Caco-2 (cell line): ENCODE results near the gene CEP95. TPM values are rescaled to one million over a fixed set of nuclear protein-coding genes. Genes with fewer than 3 reads are reported as not detected.

Experiments used
- BruUV-seq: library from RNA; stranded (reverse); fragments of 400-500 nt; replicated peaks from 2 replicates; lab custom pipeline; 2021; lab: Mats Ljungman, UMichigan
- CTCF ChIA-PET: fragments of 300-600 bp; sonication (Branson Sonifier 250); formaldehyde crosslinking; loops from one replicate; lab custom pipeline; 2022; ENCODE audit warnings: antibody characterized with exemption; lab: Charles Lee
- POLR2A ChIA-PET: fragments of 300-600 bp; sonication (Branson Sonifier 250); formaldehyde crosslinking; loops from one replicate; lab custom pipeline; 2022; ENCODE audit warnings: antibody characterized with exemption; lab: Charles Lee
- DNase-seq, 2 experiments: peaks; one replicate each; pipeline versions ENCODE4 v3.0.0 to v3.0.0-alpha.2; 2020 to 2022
- H3K27me3 ChIP-seq: replicated peaks from 2 replicates; pipeline ENCODE4 v1.6.0; 2011; ENCODE audit warnings: low read length; ENCODE audit not compliant: control insufficient read depth, insufficient read depth
- H3K36me3 ChIP-seq: 2 replicates; pipeline ENCODE4 v1.5.1; 2011; ENCODE audit warnings: low read length; ENCODE audit not compliant: control insufficient read depth, insufficient read depth
- H3K4me1 ChIP-seq: fragments of 250-450 bp; sonication (Bioruptor Pico); 2 replicates; pipeline ENCODE4 v1.5.1; 2020; ENCODE audit warnings: mild to moderate bottlenecking
- H3K4me3 ChIP-seq: 2 replicates; pipeline ENCODE4 v1.5.1; 2011; ENCODE audit warnings: low read depth, mild to moderate bottlenecking, control low read depth, low read length
- H3K9me3 ChIP-seq: fragments of 250-450 bp; sonication (Bioruptor Pico); 2 replicates; pipeline ENCODE4 v1.5.1; 2020; ENCODE audit warnings: mild to moderate bottlenecking, moderate library complexity
- H3K27ac Mint-ChIP-seq: one replicate; pipeline ENCODE4 v1.8.0; 2022; ENCODE audit warnings: mixed read lengths; ENCODE audit not compliant: unreplicated experiment
- H3K27me3 Mint-ChIP-seq: one replicate; pipeline ENCODE4 v1.8.0; 2022; ENCODE audit warnings: mixed read lengths; ENCODE audit not compliant: insufficient read depth, unreplicated experiment
- H3K36me3 Mint-ChIP-seq: one replicate; pipeline ENCODE4 v1.8.0; 2022; ENCODE audit warnings: mild to moderate bottlenecking, mixed read lengths; ENCODE audit not compliant: insufficient read depth, unreplicated experiment
- H3K4me1 Mint-ChIP-seq: one replicate; pipeline ENCODE4 v1.8.0; 2022; ENCODE audit warnings: low read depth, mixed read lengths; ENCODE audit not compliant: unreplicated experiment
- H3K4me3 Mint-ChIP-seq: one replicate; pipeline ENCODE4 v1.8.0; 2022; ENCODE audit warnings: mild to moderate bottlenecking, moderate library complexity, mixed read lengths; ENCODE audit not compliant: unreplicated experiment
- H3K9me3 Mint-ChIP-seq: one replicate; pipeline ENCODE4 v1.8.0; 2022; ENCODE audit warnings: mixed read lengths; ENCODE audit not compliant: unreplicated experiment
- CTCF ChIP-seq, 2 experiments: fragments of 200-600 bp in 1 of 2; IDR thresholded peaks; 1 replicate in 1 of 2; 2 replicates in 1 of 2; pipeline versions ENCODE4 v1.5.1 to v1.8.0; 2011 to 2022; ENCODE audit warnings: antibody characterized with exemption in 1 of 2, control low read depth in 1 of 2, inconsistent platforms in 1 of 2, low read depth in 1 of 2, low read length in 1 of 2, mild to moderate bottlenecking in 1 of 2, moderate library complexity in 1 of 2; ENCODE audit not compliant: insufficient read depth in 1 of 2, severe bottlenecking in 1 of 2, unreplicated experiment in 1 of 2
- intact Hi-C: fragments of 100-400 bp; cut with micrococcal nuclease; formaldehyde crosslinking; loops from one replicate; pipeline ENCODE4 v1.10.0; 2022; ENCODE audit not compliant: unreplicated experiment
- total RNA-seq: library from RNA; stranded (reverse); gene quantifications from 2 replicates; pipeline ENCODE4 v1.2.3, GENCODE V29; 2022

CEP95 gene
- total RNA-seq, 1 experiment from 2014 or later: 63.6 TPM

- DNase-seq: peak; percentile 86 to 89
- intact Hi-C loops: loop anchor here (1.0 to 5.0 kb wide), 2 partner anchors 8 to 157 kb away; partner anchors contain the start of genes POLG2 and SMURF2
- BruUV-seq: TSS peak; percentile 19
These were observed 1.2 kb upstream of the CEP95 start for GRCh38 chr17:64505340-64506200.

GRCh38 chr17:64506201-64506575, 589 bp upstream of the CEP95 start, which contains the start of gene DDX5:
TSS of gene DDX5 (minus strand) at chr17:64506289. CDS start at chr17:64506119, 170 bp downstream.
- H3K36me3 Mint-ChIP-seq: peaks cover 85% of the 10 kb centered on the region
- H3K36me3 ChIP-seq: peaks cover 2% of the 10 kb centered on the region

More at GRCh38 chr17:64505340-64506200, 1.2 kb upstream of the CEP95 start:
- no peak for TF ChIP-seq CTCF (IDR thresholded peaks at IDR 0.05; ENCODE audit: insufficient read depth in 1 of 2, low read depth in 1 of 2, low read length in 1 of 2, severe bottlenecking in 1 of 2, unreplicated experiment in 1 of 2)
- peaks cover 7% of the 10 kb centered on the region for H3K36me3 ChIP-seq
- POLR2A ChIA-PET: interaction anchor here (0.6 to 3.3 kb wide), 5 partner anchors 8 to 551 kb away, joined by 3 to 79 read pairs (median 5); partner anchors contain the start of gene POLG2
- H3K27ac Mint-ChIP-seq: peak overlapping the region; percentile 100
- H3K27me3 Mint-ChIP-seq: no peaks in the 10 kb centered on the region
- peaks cover 43% of the 10 kb centered on the region for H3K4me1 Mint-ChIP-seq
- H3K4me1 ChIP-seq: peaks cover 15% of the 10 kb centered on the region
- peak overlapping the region; percentile 45 for H3K4me3 ChIP-seq
- H3K9me3 ChIP-seq: no peaks in the 10 kb centered on the region
- no peaks in the 10 kb centered on the region for H3K9me3 Mint-ChIP-seq
- H3K4me3 Mint-ChIP-seq: peak overlapping the region; percentile 97
- CTCF ChIA-PET: interaction anchor here (0.6 to 1.7 kb wide), 3 partner anchors 9 to 590 kb away, joined by 3 to 9 read pairs (median 3); partner anchors contain the start of gene POLG2
- H3K27me3 ChIP-seq: no peaks in the 10 kb centered on the region
- peaks cover 85% of the 10 kb centered on the region for H3K36me3 Mint-ChIP-seq

More at GRCh38 chr17:64506201-64506575, 589 bp upstream of the CEP95 start, which contains the start of gene DDX5:
- peaks cover 42% of the 10 kb centered on the region for H3K4me1 Mint-ChIP-seq
- no peak for TF ChIP-seq CTCF (IDR thresholded peaks at IDR 0.05; ENCODE audit: insufficient read depth in 1 of 2, low read depth in 1 of 2, low read length in 1 of 2, severe bottlenecking in 1 of 2, unreplicated experiment in 1 of 2)
- Histone ChIP-seq H3K4me3 (peak within 1 kb of the TSS; percentile 70), H3K27me3 (no peaks in the 10 kb centered on the region), H3K9me3 (no peaks in the 10 kb centered on the region), H3K4me1 (peaks cover 15% of the 10 kb centered on the region)
- BruUV-seq: no TSS peak
- intact Hi-C loops: loop anchor here (1.0 to 5.0 kb wide), 2 partner anchors 9 to 156 kb away; partner anchors contain the start of genes POLG2 and SMURF2
- DNase-seq: peak; percentile 99
- H3K27ac Mint-ChIP-seq: peak within 1 kb of the TSS; percentile 100
- H3K4me3 Mint-ChIP-seq: peak within 1 kb of the TSS; percentile 97
- CTCF ChIA-PET: interaction anchor here (0.6 to 1.7 kb wide), 3 partner anchors 9 to 86 kb away, joined by 3 to 9 read pairs (median 5); partner anchors contain the start of gene POLG2
- no peaks in the 10 kb centered on the region for H3K9me3 Mint-ChIP-seq
- no peaks in the 10 kb centered on the region for H3K27me3 Mint-ChIP-seq
- POLR2A ChIA-PET: interaction anchor here (0.6 to 3.3 kb wide), 6 partner anchors 9 to 1945 kb away, joined by 3 to 79 read pairs (median 5); partner anchors contain the start of gene POLG2
